GM12878 (cell line): ENCODE measurements around the gene YTHDF1. TPM values are rescaled to one million over a fixed set of nuclear protein-coding genes. Genes with fewer than 3 reads are reported as not detected.

Source experiments
- ATAC-seq: fragments of 200-7000 bp; cut with Tn5 transposase; 3 replicates; pipeline ENCODE4 v1.9.1; 2020; ENCODE audit warnings: mild to moderate bottlenecking, moderate library complexity
- BruUV-seq: library from RNA; stranded (reverse); fragments of 400-500 nt; replicated peaks from 2 replicates; lab custom pipeline; 2021; lab: Mats Ljungman, UMichigan
- CTCF ChIA-PET: fragments of 300-600 bp; sonication (Branson Sonifier 250); formaldehyde crosslinking; extraction: SDS; loops from one replicate; lab custom pipeline; 2021; ENCODE audit warnings: inconsistent platforms; lab: Yijun Ruan, JAX
- POLR2A ChIA-PET: fragments of 350-600 bp; formaldehyde crosslinking; extraction: SDS; loops from one replicate; lab custom pipeline; 2021; ENCODE audit warnings: inconsistent platforms; lab: Charles Lee
- RAD21 ChIA-PET: fragments of 300-600 bp; sonication (Branson Sonifier 250); formaldehyde crosslinking; loops from one replicate; lab custom pipeline; 2023; ENCODE audit warnings: antibody characterized with exemption; ENCODE audit not compliant: unreplicated experiment; lab: Charles Lee
- SMC1A ChIA-PET: fragments of 300-600 bp; sonication (Branson Sonifier 250); formaldehyde crosslinking; loops from one replicate; lab custom pipeline; 2023; ENCODE audit not compliant: unreplicated experiment, uncharacterized antibody; lab: Charles Lee
- DNase-seq: peaks from one replicate; pipeline ENCODE4 v3.0.0-alpha.2; 2011; ENCODE audit warnings: low read depth, low spot score
- FAIRE-seq: peaks from 3 replicates; lab custom pipeline; 2011; peaks lifted over from hg19 to GRCh38; lab: Jason Lieb, UNC
- H2AFZ ChIP-seq: 2 replicates; pipeline ENCODE4 v1.6.0; 2011; ENCODE audit warnings: low read depth, low read length, control low read depth; ENCODE audit not compliant: control insufficient read depth
- H3K27ac ChIP-seq: 2 replicates; pipeline ENCODE4 v1.5.1; 2011; ENCODE audit warnings: control low read depth; ENCODE audit not compliant: control insufficient read depth, insufficient read depth
- H3K27me3 ChIP-seq, 2 experiments: replicated peaks in 1 of 2; 2 replicates each; pipeline versions ENCODE4 v1.6.0 to v1.6.1; 2011; ENCODE audit warnings: low read length in 1 of 2; ENCODE audit not compliant: control insufficient read depth in 2 of 2, insufficient read depth in 2 of 2
- H3K36me3 ChIP-seq, 2 experiments: 2 replicates each; pipeline ENCODE4 v1.5.1; 2011; ENCODE audit warnings: low read length in 1 of 2; ENCODE audit not compliant: control insufficient read depth in 2 of 2, insufficient read depth in 2 of 2
- H3K4me1 ChIP-seq: 2 replicates; pipeline ENCODE4 v1.6.1; 2011; ENCODE audit warnings: mild to moderate bottlenecking, low read length, moderate library complexity, mixed read lengths; ENCODE audit not compliant: control insufficient read depth, insufficient read depth
- H3K4me2 ChIP-seq: 2 replicates; pipeline ENCODE4 v1.6.0; 2011; ENCODE audit warnings: control low read depth; ENCODE audit not compliant: control insufficient read depth, insufficient read depth
- H3K4me3 ChIP-seq: fragments of 200-600 bp; sonication (generic); 2 replicates; pipeline ENCODE4 v1.5.1; 2016
- H3K79me2 ChIP-seq: 2 replicates; pipeline ENCODE4 v1.6.0; 2011; ENCODE audit warnings: low read length; ENCODE audit not compliant: control insufficient read depth, insufficient read depth
- H3K9ac ChIP-seq: 2 replicates; pipeline ENCODE4 v1.8.0; 2011; ENCODE audit warnings: low read length, control low read depth, mixed read lengths; ENCODE audit not compliant: control insufficient read depth, insufficient read depth
- H3K9me3 ChIP-seq: replicated peaks from 3 replicates; pipeline ENCODE4 v1.5.1; 2011; ENCODE audit warnings: mild to moderate bottlenecking, low read length; ENCODE audit not compliant: control insufficient read depth, insufficient read depth
- H4K20me1 ChIP-seq: 2 replicates; pipeline ENCODE4 v1.6.0; 2011; ENCODE audit not compliant: control insufficient read depth, insufficient read depth
- ETV6 ChIP-seq, 2 experiments: fragments of 450-650 bp in 1 of 2; IDR thresholded peaks in 1 of 2; conservative IDR thresholded peaks in 1 of 2; 2 replicates each; pipeline ENCODE4 v1.6.1; 2014; ENCODE audit warnings: antibody characterized with exemption in 1 of 2, borderline replicate concordance in 1 of 2, low read depth in 1 of 2, mild to moderate bottlenecking in 1 of 2, moderate library complexity in 1 of 2
- NFXL1 ChIP-seq: fragments of 450-650 bp; IDR thresholded peaks from 2 replicates; pipeline ENCODE4 v1.6.1; 2017; ENCODE audit warnings: antibody characterized with exemption, mild to moderate bottlenecking, borderline replicate concordance
- POLR2AphosphoS5 ChIP-seq: IDR thresholded peaks from 2 replicates; pipeline ENCODE4 v1.6.1; 2011; ENCODE audit warnings: mild to moderate bottlenecking, low read length, inconsistent platforms
- SPI1 ChIP-seq: IDR thresholded peaks from 2 replicates; pipeline ENCODE4 v1.6.1; 2011; ENCODE audit warnings: low read depth, mild to moderate bottlenecking, low read length, moderate library complexity, borderline replicate concordance; ENCODE audit not compliant: insufficient read depth
- STAT1 ChIP-seq: fragments of 450-650 bp; conservative IDR thresholded peaks from 2 replicates; pipeline ENCODE4 v1.6.1; 2014; ENCODE audit warnings: antibody characterized with exemption, mild to moderate bottlenecking
- WGBS: methylation state at CpG from one replicate; pipeline ENCODE4 v1.1.6; 2016; ENCODE audit warnings: low lambda C conversion rate; ENCODE audit not compliant: insufficient replicate concordance, insufficient coverage; ENCODE audit errors: missing lambda C conversion rate; 5-methylcytosine and 5-hydroxymethylcytosine counted together
- in situ Hi-C: fragments of 300-500 bp; cut with MboI; formaldehyde crosslinking; loops from 9 replicates; pipeline ENCODE4 v1.14.3; 2018; ENCODE audit warnings: mixed read lengths
- intact Hi-C: fragments of 100-400 bp; cut with micrococcal nuclease; formaldehyde crosslinking; loops from one replicate; pipeline ENCODE4 v1.14.2; 2022; ENCODE audit not compliant: unreplicated experiment
- polyA plus RNA-seq, 11 experiments: library from polyadenylated mRNA; depleted of rRNA in 4 of 11; unstranded in 6 of 11; stranded (reverse) in 5 of 11; fragments of >200 nt; fragmentation: Nextera tagmentation in 4 of 11; fragmentation: Illumina TruSeq in 1 of 11; extraction: Ambion mirVana in 4 of 11; extraction: Trizol in 1 of 11; gene quantifications; 1 replicate in 1 of 11; 2 replicates in 10 of 11; pipeline versions ENCODE4 v1.2.1 to v1.2.3, GENCODE V29; 2011 to 2016; ENCODE audit warnings: inconsistent platforms in 2 of 11, missing spikeins in 2 of 11, low read depth in 1 of 11
- total RNA-seq, 4 experiments: library from RNA; depleted of rRNA in 3 of 4; stranded (reverse); fragments of >200 nt in 3 of 4; fragmentation: Illumina TruSeq in 1 of 4; extraction: Trizol in 1 of 4; gene quantifications; 2 replicates each; pipeline versions ENCODE4 v1.2.1 to v1.2.3, GENCODE V29; 2013 to 2021
- TF ChIP-seq, protein P1 (sequence below): fragments of 150-350 bp; IDR thresholded peaks from 2 replicates; pipeline ENCODE4 v1.6.1; 2014; ENCODE audit warnings: mild to moderate bottlenecking, low read depth, low read length
- TF ChIP-seq, protein P2 (sequence below): fragments of 450-650 bp; formaldehyde crosslinking; IDR thresholded peaks from 2 replicates; pipeline ENCODE4 v1.4.0; 2022; ENCODE audit warnings: mild to moderate bottlenecking, moderate library complexity
- TF ChIP-seq, protein P3 (sequence below): fragments of 450-650 bp; IDR thresholded peaks from 2 replicates; pipeline ENCODE4 v1.6.1; 2018; ENCODE audit warnings: mild to moderate bottlenecking, low read depth, moderate library complexity; ENCODE audit not compliant: partially characterized antibody

Gene YTHDF1
- total and polyA plus RNA-seq, 10 of the 15 experiments (the other 5 are each of a cell fraction or from before 2014, with no cell fraction given) = 4.6 to 37.8 (median 20.5) TPM

DNA sequence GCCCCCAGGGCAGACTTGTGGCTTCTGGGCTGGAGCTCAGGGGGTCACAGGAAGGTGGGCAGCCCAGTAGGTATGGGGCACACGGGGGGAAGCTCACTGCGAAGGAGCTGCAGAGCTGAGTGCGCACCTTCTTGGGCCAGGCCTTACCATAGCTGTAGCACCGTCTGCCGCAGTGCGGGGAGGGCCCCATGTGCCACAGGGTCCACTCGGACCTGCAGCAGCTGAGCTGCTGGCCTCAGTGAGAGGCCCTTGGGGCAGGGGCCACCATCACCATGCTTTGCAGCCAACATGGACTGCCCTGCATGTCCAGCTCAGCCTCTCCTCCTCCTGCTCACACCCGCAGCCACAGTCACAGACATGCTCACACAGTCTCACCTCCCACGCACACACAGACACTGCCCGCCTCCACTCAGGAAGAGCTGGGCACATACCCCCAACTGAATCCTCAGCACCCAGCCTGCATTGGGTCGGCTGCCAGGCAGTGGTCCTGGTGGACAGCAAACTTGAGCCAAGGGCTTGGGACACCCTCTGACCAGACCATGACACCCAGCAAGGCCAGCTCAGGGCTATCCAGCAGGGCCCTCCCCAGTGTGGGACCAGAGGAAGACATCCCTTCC, 35.3 kb downstream of the YTHDF1 start:
- FAIRE-seq (no peak), ATAC-seq (no peak), DNase-seq (no peak)
- SMC1A ChIA-PET = interaction anchor here (0.7 to 2.2 kb wide), 4 partner anchors 125 to 358 kb away, joined by 3 to 7 read pairs (median 4); no protein-coding TSS in a partner anchor
- RAD21 ChIA-PET = interaction anchor here (1.1 to 1.5 kb wide), 3 partner anchors 34 to 358 kb away, joined by 3 to 5 read pairs (median 4); no protein-coding TSS in a partner anchor
- in situ Hi-C loops = no loop called here
- Histone ChIP-seq H3K9ac (no peak overlapping the region), H3K27ac (no peak overlapping the region), H2AFZ (no peak overlapping the region), H4K20me1 (no peaks in the 10 kb centered on the region), H3K36me3 (no peaks in the 10 kb centered on the region), H3K4me2 (no peak overlapping the region), H3K27me3 (peaks cover 11 to 14% of the 10 kb centered on the region in 2 experiments), H3K4me1 (no peaks in the 10 kb centered on the region), H3K79me2 (no peaks in the 10 kb centered on the region), H3K9me3 (no peaks in the 10 kb centered on the region), H3K4me3 (no peak overlapping the region)
- POLR2A ChIA-PET = no interaction called here
- CTCF ChIA-PET = interaction anchor here (0.5 to 3.0 kb wide), 16 partner anchors 14 to 358 kb away, joined by 3 to 8 read pairs (median 4); partner anchors contain the start of gene YTHDF1
- BruUV-seq = no TSS peak
- no peak for TF ChIP-seq SPI1
- TF ChIP-seq ETV6 (conservative IDR thresholded peaks at IDR 0.05 in 1 of 2, IDR thresholded peaks at IDR 0.05 in 1 of 2; ENCODE audit: borderline replicate concordance in 1 of 2, low read depth in 1 of 2) = no peak
- TF ChIP-seq STAT1 = no peak
- TF ChIP-seq NFXL1 = no peak
- TF ChIP-seq, protein P1, sequence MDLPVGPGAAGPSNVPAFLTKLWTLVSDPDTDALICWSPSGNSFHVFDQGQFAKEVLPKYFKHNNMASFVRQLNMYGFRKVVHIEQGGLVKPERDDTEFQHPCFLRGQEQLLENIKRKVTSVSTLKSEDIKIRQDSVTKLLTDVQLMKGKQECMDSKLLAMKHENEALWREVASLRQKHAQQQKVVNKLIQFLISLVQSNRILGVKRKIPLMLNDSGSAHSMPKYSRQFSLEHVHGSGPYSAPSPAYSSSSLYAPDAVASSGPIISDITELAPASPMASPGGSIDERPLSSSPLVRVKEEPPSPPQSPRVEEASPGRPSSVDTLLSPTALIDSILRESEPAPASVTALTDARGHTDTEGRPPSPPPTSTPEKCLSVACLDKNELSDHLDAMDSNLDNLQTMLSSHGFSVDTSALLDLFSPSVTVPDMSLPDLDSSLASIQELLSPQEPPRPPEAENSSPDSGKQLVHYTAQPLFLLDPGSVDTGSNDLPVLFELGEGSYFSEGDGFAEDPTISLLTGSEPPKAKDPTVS = no peak
- TF ChIP-seq, protein P2, sequence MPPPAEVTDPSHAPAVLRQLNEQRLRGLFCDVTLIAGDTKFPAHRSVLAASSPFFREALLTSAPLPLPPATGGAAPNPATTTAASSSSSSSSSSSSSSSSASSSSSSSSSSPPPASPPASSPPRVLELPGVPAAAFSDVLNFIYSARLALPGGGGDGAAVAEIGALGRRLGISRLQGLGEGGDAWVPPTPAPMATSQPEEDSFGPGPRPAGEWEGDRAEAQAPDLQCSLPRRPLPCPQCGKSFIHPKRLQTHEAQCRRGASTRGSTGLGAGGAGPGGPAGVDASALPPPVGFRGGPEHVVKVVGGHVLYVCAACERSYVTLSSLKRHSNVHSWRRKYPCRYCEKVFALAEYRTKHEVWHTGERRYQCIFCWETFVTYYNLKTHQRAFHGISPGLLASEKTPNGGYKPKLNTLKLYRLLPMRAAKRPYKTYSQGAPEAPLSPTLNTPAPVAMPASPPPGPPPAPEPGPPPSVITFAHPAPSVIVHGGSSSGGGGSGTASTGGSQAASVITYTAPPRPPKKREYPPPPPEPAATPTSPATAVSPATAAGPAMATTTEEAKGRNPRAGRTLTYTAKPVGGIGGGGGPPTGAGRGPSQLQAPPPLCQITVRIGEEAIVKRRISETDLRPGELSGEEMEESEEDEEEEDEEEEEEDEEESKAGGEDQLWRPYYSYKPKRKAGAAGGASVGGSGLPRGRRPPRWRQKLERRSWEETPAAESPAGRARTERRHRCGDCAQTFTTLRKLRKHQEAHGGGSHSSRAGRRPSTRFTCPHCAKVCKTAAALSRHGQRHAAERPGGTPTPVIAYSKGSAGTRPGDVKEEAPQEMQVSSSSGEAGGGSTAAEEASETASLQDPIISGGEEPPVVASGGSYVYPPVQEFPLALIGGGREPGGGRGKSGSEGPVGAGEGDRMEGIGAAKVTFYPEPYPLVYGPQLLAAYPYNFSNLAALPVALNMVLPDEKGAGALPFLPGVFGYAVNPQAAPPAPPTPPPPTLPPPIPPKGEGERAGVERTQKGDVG = no peak
- no peak for TF ChIP-seq POLR2AphosphoS5
- TF ChIP-seq, protein P3, sequence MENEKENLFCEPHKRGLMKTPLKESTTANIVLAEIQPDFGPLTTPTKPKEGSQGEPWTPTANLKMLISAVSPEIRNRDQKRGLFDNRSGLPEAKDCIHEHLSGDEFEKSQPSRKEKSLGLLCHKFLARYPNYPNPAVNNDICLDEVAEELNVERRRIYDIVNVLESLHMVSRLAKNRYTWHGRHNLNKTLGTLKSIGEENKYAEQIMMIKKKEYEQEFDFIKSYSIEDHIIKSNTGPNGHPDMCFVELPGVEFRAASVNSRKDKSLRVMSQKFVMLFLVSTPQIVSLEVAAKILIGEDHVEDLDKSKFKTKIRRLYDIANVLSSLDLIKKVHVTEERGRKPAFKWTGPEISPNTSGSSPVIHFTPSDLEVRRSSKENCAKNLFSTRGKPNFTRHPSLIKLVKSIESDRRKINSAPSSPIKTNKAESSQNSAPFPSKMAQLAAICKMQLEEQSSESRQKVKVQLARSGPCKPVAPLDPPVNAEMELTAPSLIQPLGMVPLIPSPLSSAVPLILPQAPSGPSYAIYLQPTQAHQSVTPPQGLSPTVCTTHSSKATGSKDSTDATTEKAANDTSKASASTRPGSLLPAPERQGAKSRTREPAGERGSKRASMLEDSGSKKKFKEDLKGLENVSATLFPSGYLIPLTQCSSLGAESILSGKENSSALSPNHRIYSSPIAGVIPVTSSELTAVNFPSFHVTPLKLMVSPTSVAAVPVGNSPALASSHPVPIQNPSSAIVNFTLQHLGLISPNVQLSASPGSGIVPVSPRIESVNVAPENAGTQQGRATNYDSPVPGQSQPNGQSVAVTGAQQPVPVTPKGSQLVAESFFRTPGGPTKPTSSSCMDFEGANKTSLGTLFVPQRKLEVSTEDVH = no peak
- WGBS = 48% methylated on average over 11 of the region's 11 CpGs
- intact Hi-C loops = no loop called here
